A549 (cell line): ENCODE data around the gene DIP2A. TPM values are rescaled to one million over a fixed set of nuclear protein-coding genes. Genes with fewer than 3 reads are reported as not detected.

Source experiments
- ATAC-seq, 2 experiments: fragments of 200-7000 bp in 1 of 2; fragments of >200 bp in 1 of 2; cut with Nextera tagmentation in 1 of 2; cut with Tn5 transposase in 1 of 2; 3 replicates each; pipeline versions ENCODE4 v1.8.0 to v1.9.1; 2018 to 2020; ENCODE audit warnings: mild to moderate bottlenecking in 1 of 2, moderate library complexity in 1 of 2
- CTCF ChIA-PET: fragments of 300-600 bp; sonication (Branson Sonifier 250); formaldehyde crosslinking; extraction: SDS; loops from one replicate; lab custom pipeline; 2021; ENCODE audit warnings: antibody characterized with exemption, inconsistent platforms; lab: Yijun Ruan, JAX
- POLR2A ChIA-PET: fragments of 350-600 bp; formaldehyde crosslinking; extraction: SDS; loops from one replicate; lab custom pipeline; 2021; ENCODE audit warnings: antibody characterized with exemption, inconsistent platforms; lab: Yijun Ruan, JAX
- DNase-seq, 2 experiments: peaks; one replicate each; pipeline versions ENCODE4 v3.0.0 to v3.0.0-alpha.2; 2011 to 2016; ENCODE audit warnings: low read depth in 1 of 2, low spot score in 1 of 2
- FAIRE-seq: peaks from 2 replicates; lab custom pipeline; 2011; peaks lifted over from hg19 to GRCh38; lab: Jason Lieb, UNC
- H3K27ac ChIP-seq, 2 experiments: fragments of >200 bp; sonication (Bioruptor Twin); formaldehyde crosslinking; 3 replicates each; pipeline ENCODE4 v1.5.1; 2016 to 2017
- H3K4me1 ChIP-seq: fragments of >200 bp; sonication (Bioruptor Twin); formaldehyde crosslinking; 3 replicates; pipeline ENCODE4 v1.6.1; 2016
- H3K4me2 ChIP-seq: fragments of >200 bp; sonication (Bioruptor Twin); formaldehyde crosslinking; 3 replicates; pipeline ENCODE4 v1.6.1; 2016
- H3K4me3 ChIP-seq: fragments of >200 bp; sonication (Bioruptor Twin); formaldehyde crosslinking; 3 replicates; pipeline ENCODE4 v1.5.1; 2016
- H3K9me3 ChIP-seq: fragments of >200 bp; sonication (Bioruptor Twin); formaldehyde crosslinking; 3 replicates; pipeline ENCODE4 v1.6.1; 2016
- CHD4 ChIP-seq: fragments of 200-600 bp; sonication (generic); IDR thresholded peaks from 2 replicates; pipeline ENCODE4 v1.6.1; 2016; ENCODE audit warnings: antibody characterized with exemption, mild to moderate bottlenecking, borderline replicate concordance
- EHF ChIP-seq: fragments of 250-450 bp; sonication (Bioruptor Pico); IDR thresholded peaks from 2 replicates; pipeline ENCODE4 v1.5.0; 2020; ENCODE audit warnings: mild to moderate bottlenecking
- EHMT2 ChIP-seq: fragments of 200-600 bp; sonication (generic); IDR thresholded peaks from 2 replicates; pipeline ENCODE4 v1.6.1; 2016; ENCODE audit warnings: antibody characterized with exemption, low read depth, mild to moderate bottlenecking, moderate library complexity
- EP300 ChIP-seq, 2 experiments: fragments of >200 bp; sonication (Bioruptor Twin); formaldehyde crosslinking; IDR thresholded peaks; 2 replicates in 1 of 2; 3 replicates in 1 of 2; pipeline ENCODE4 v1.6.1; 2016 to 2017
- ESRRA ChIP-seq: fragments of 150-350 bp; IDR thresholded peaks from 2 replicates; pipeline ENCODE4 v1.6.1; 2014; ENCODE audit warnings: mild to moderate bottlenecking, low read length, borderline replicate concordance
- FOSL2 ChIP-seq, 2 experiments: fragments of 450-650 bp in 1 of 2; fragments of >200 bp in 1 of 2; sonication (Bioruptor Twin) in 1 of 2; formaldehyde crosslinking; IDR thresholded peaks; 2 replicates each; pipeline versions ENCODE4 v1.5.0 to v1.6.1; 2016 to 2020; ENCODE audit warnings: mild to moderate bottlenecking in 1 of 2, moderate library complexity in 1 of 2
- JUN ChIP-seq, 2 experiments: fragments of >200 bp; sonication (Bioruptor Twin); formaldehyde crosslinking; IDR thresholded peaks; 2 replicates in 1 of 2; 3 replicates in 1 of 2; pipeline ENCODE4 v1.6.1; 2016 to 2017
- KDM5A ChIP-seq: fragments of 200-600 bp; sonication (generic); IDR thresholded peaks from 2 replicates; pipeline ENCODE4 v1.6.1; 2016; ENCODE audit warnings: antibody characterized with exemption, mild to moderate bottlenecking
- MAFK ChIP-seq: fragments of 450-650 bp; IDR thresholded peaks from 2 replicates; pipeline ENCODE4 v1.6.1; 2014; ENCODE audit not compliant: partially characterized antibody
- MYC ChIP-seq: IDR thresholded peaks from 2 replicates; pipeline ENCODE4 v1.6.1; 2012; ENCODE audit warnings: mild to moderate bottlenecking, inconsistent platforms, low read length, improper control_type of control experiment, borderline replicate concordance
- NFE2L2 ChIP-seq: fragments of 150-350 bp; conservative IDR thresholded peaks from 2 replicates; pipeline ENCODE4 v1.6.1; 2014; ENCODE audit warnings: low read length
- SREBF2 ChIP-seq: fragments of 450-650 bp; IDR thresholded peaks from 2 replicates; pipeline ENCODE4 v1.6.1; 2014; ENCODE audit warnings: mild to moderate bottlenecking, moderate library complexity
- TFCP2L1 ChIP-seq: fragments of 250-450 bp; sonication (Bioruptor Pico); IDR thresholded peaks from 2 replicates; pipeline ENCODE4 v1.5.0; 2021; ENCODE audit warnings: mild to moderate bottlenecking
- ZNF302 ChIP-seq: fragments of 250-450 bp; sonication (Bioruptor Pico); IDR thresholded peaks from 2 replicates; pipeline ENCODE4 v1.9.0; 2021; ENCODE audit warnings: inconsistent platforms, mild to moderate bottlenecking, moderate library complexity
- WGBS: methylation state at CpG from one replicate; pipeline ENCODE4 v1.1.6; 2017; ENCODE audit errors: missing lambda C conversion rate; 5-methylcytosine and 5-hydroxymethylcytosine counted together
- polyA plus RNA-seq, 4 experiments: library from polyadenylated mRNA; depleted of rRNA in 3 of 4; stranded (reverse); fragments of >200 nt; fragmentation: RNase III in 1 of 4; extraction: RNeasy Plus Mini Kit Qiagen cat#74134 plus additional on column Dnase treatment in 1 of 4; gene quantifications; 2 replicates in 3 of 4; 3 replicates in 1 of 4; pipeline ENCODE4 v1.2.3, GENCODE V29; 2011 to 2017
- TF ChIP-seq, protein P1 (sequence below): IDR thresholded peaks from 2 replicates; pipeline ENCODE4 v1.6.1; 2012; ENCODE audit warnings: low read depth, borderline replicate concordance
- TF ChIP-seq, protein P2 (sequence below): fragments of 200-600 bp; sonication (generic); IDR thresholded peaks from 2 replicates; pipeline ENCODE4 v1.6.1; 2016; ENCODE audit warnings: antibody characterized with exemption, mild to moderate bottlenecking, moderate library complexity
- TF ChIP-seq, protein P3 (sequence below): fragments of >200 bp; sonication (Bioruptor Twin); formaldehyde crosslinking; IDR thresholded peaks from 2 replicates; pipeline ENCODE4 v1.6.1; 2016
- TF ChIP-seq, protein P4 (sequence below): fragments of 250-450 bp; sonication (Bioruptor Pico); IDR thresholded peaks from 2 replicates; pipeline ENCODE4 v1.5.0; 2021; ENCODE audit warnings: mild to moderate bottlenecking, moderate library complexity, borderline replicate concordance
- TF ChIP-seq, protein P5 (sequence below): fragments of 250-450 bp; sonication (Bioruptor Pico); IDR thresholded peaks from 2 replicates; pipeline ENCODE4 v1.5.0; 2020; ENCODE audit warnings: low read depth, mild to moderate bottlenecking, moderate library complexity

DIP2A gene
- polyA plus RNA-seq, 2 of the 4 experiments (the other 2 are of a cell fraction), result 13.3 to 18.4 TPM

DNA sequence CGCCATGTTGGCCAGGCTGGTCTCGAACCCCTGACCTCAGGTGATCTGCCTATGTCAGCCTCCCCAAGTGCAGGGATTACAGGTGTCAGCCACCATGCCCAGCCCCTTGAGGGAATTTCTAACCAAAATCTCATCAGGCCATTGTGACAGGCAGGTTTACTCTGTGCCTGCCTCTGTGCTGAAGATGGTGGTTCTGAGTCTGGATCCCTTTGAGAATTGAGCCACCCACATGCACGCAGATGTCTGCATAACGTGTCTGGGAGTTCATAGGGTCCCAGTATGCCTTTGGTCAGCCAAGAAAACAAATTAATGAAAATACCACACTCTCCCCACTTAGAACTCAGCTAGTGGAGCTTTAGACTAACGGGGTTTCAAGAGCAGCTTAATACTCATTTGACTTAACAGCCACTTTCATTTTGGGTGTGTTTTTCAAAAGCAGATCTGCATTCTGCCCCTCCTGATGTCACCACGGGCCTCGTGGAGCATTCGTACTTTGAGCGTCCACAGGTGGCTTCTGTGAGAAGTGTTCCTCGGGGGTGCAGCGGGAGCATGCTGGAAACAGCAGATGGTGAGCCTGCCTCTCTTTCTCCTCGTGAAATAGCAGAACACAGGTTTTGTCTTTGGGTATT is 45.3 kb downstream of the DIP2A start (continued):
- TF ChIP-seq ZNF302 (CRISPR knock-in tag) (no peak), CHD4 (no peak), SREBF2 (no peak), FOSL2 (IDR thresholded peaks at IDR 0.05) (no peak), FOSL2 (CRISPR knock-in tag; IDR thresholded peaks at IDR 0.05) (no peak)
- TF ChIP-seq, all 56 proteins: peak for 0

DNA sequence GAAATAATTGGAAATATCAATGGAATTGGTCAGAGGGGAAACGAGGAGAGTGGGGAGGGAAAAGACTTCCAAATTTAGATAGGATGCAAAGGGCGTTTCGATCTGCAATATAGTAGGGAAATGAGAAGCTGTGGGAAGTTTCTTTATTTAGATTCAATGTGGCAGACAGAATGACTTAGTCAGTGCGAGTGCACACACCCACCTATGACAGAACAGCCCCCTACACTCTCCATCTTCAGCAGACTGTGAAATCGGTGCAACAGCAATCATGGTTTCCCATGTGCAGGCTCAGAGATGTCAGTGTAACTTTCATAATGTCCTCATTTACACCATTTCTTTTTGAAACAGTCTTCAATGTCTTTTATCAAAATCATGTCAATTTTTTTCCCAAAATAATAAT is 46.0 kb downstream of the DIP2A start:
- Histone ChIP-seq H3K9me3 (no peaks in the 10 kb centered on the region), H3K4me1 (peaks cover 27% of the 10 kb centered on the region)
- no peak for FAIRE-seq
- TF ChIP-seq MYC, result no peak
- TF ChIP-seq TFCP2L1, result no peak
- TF ChIP-seq, all 56 proteins: peak for 0
- 67% methylated on average over 5 of the region's 5 CpGs for WGBS
- POLR2A ChIA-PET, result no interaction called here
- CTCF ChIA-PET, result no interaction called here
- no peak overlapping the region for H3K27ac ChIP-seq
- H3K4me3 ChIP-seq, result no peak overlapping the region
- no peak overlapping the region for H3K4me2 ChIP-seq
- no peak for ATAC-seq
- no peak for DNase-seq

DNA sequence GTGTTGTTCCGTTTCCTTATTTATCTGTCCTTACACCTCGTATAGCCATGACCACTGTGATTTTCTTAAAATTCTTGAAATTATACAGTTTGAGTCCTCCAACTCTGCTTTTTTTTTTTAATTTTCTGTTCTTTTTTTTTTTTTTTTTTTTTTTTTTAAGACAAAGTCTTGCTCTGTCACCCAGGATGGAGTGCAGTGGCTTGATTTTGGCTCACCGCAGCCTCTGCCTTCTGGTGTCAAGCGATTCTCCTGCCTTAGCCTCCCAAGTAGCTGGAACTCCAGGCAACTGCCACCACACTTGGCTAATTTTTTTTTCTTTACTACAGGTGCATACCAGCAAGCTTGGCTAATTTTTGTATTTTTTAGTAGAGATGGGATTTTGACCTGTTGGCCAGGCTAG is 48.9 kb downstream of the DIP2A start:
- ATAC-seq (no peak), FAIRE-seq (no peak), DNase-seq (no peak)
- 66% methylated on average over 4 of the region's 4 CpGs for WGBS
- TF ChIP-seq KDM5A, result no peak
- TF ChIP-seq, protein P1, sequence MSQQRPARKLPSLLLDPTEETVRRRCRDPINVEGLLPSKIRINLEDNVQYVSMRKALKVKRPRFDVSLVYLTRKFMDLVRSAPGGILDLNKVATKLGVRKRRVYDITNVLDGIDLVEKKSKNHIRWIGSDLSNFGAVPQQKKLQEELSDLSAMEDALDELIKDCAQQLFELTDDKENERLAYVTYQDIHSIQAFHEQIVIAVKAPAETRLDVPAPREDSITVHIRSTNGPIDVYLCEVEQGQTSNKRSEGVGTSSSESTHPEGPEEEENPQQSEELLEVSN, result no peak
- TF ChIP-seq EP300 (IDR thresholded peaks at IDR 0.05), result no peak
- TF ChIP-seq JUN (IDR thresholded peaks at IDR 0.05), result no peak
- no peak for TF ChIP-seq NFE2L2
- TF ChIP-seq, protein P2, sequence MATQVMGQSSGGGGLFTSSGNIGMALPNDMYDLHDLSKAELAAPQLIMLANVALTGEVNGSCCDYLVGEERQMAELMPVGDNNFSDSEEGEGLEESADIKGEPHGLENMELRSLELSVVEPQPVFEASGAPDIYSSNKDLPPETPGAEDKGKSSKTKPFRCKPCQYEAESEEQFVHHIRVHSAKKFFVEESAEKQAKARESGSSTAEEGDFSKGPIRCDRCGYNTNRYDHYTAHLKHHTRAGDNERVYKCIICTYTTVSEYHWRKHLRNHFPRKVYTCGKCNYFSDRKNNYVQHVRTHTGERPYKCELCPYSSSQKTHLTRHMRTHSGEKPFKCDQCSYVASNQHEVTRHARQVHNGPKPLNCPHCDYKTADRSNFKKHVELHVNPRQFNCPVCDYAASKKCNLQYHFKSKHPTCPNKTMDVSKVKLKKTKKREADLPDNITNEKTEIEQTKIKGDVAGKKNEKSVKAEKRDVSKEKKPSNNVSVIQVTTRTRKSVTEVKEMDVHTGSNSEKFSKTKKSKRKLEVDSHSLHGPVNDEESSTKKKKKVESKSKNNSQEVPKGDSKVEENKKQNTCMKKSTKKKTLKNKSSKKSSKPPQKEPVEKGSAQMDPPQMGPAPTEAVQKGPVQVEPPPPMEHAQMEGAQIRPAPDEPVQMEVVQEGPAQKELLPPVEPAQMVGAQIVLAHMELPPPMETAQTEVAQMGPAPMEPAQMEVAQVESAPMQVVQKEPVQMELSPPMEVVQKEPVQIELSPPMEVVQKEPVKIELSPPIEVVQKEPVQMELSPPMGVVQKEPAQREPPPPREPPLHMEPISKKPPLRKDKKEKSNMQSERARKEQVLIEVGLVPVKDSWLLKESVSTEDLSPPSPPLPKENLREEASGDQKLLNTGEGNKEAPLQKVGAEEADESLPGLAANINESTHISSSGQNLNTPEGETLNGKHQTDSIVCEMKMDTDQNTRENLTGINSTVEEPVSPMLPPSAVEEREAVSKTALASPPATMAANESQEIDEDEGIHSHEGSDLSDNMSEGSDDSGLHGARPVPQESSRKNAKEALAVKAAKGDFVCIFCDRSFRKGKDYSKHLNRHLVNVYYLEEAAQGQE, result no peak
- TF ChIP-seq, protein P3, sequence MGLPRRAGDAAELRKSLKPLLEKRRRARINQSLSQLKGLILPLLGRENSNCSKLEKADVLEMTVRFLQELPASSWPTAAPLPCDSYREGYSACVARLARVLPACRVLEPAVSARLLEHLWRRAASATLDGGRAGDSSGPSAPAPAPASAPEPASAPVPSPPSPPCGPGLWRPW, result no peak
- TF ChIP-seq MAFK, result no peak
- TF ChIP-seq ESRRA, result no peak
- TF ChIP-seq, protein P4, sequence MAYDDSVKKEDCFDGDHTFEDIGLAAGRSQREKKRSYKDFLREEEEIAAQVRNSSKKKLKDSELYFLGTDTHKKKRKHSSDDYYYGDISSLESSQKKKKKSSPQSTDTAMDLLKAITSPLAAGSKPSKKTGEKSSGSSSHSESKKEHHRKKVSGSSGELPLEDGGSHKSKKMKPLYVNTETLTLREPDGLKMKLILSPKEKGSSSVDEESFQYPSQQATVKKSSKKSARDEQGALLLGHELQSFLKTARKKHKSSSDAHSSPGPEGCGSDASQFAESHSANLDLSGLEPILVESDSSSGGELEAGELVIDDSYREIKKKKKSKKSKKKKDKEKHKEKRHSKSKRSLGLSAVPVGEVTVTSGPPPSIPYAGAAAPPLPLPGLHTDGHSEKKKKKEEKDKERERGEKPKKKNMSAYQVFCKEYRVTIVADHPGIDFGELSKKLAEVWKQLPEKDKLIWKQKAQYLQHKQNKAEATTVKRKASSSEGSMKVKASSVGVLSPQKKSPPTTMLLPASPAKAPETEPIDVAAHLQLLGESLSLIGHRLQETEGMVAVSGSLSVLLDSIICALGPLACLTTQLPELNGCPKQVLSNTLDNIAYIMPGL, result no peak
- TF ChIP-seq EHMT2, result no peak
- TF ChIP-seq, protein P5, sequence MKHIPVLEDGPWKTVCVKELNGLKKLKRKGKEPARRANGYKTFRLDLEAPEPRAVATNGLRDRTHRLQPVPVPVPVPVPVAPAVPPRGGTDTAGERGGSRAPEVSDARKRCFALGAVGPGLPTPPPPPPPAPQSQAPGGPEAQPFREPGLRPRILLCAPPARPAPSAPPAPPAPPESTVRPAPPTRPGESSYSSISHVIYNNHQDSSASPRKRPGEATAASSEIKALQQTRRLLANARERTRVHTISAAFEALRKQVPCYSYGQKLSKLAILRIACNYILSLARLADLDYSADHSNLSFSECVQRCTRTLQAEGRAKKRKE (CRISPR knock-in tag), result no peak
- no peak for TF ChIP-seq EHF
- TF ChIP-seq SREBF2, result no peak
- POLR2A ChIA-PET, result no interaction called here
- H3K27ac ChIP-seq, result no peak overlapping the region
- H3K4me3 ChIP-seq, result no peak overlapping the region
- no peaks in the 10 kb centered on the region for H3K9me3 ChIP-seq
- CTCF ChIA-PET, result no interaction called here
- H3K4me2 ChIP-seq, result no peak overlapping the region
- H3K4me1 ChIP-seq, result peaks cover 7% of the 10 kb centered on the region; the same call in 1 of the 3 replicates
